Globus pallidus (tissue), 1 donor: ENCODE measurements around the gene SPSB4.
A peak's percentile ranks its signal among the peaks of the same experiment; 100 is the strongest.

ENCODE experiments used
- DNase-seq: peaks from one replicate; pipeline ENCODE4 v3.0.0-alpha.2; 2015; ENCODE audit warnings: low spot score

The SPSB4 gene

GRCh38 chr3:141152130-141152529 lies 101.0 kb downstream of the SPSB4 start:
- DNase-seq, result no peak

GRCh38 chr3:141152801-141153678 lies 101.9 kb downstream of the SPSB4 start:
- no peak for DNase-seq

GRCh38 chr3:141153679-141153966 lies 102.5 kb downstream of the SPSB4 start:
- no peak for DNase-seq

- DNase-seq, result no peak
Measured at GRCh38 chr3:141164852-141165251, 113.7 kb downstream of the SPSB4 start.

- DNase-seq, result no peak
Measured at GRCh38 chr3:141167681-141168080, 116.5 kb downstream of the SPSB4 start.

GRCh38 chr3:141170678-141171295 lies 119.6 kb downstream of the SPSB4 start:
- no peak for DNase-seq

- DNase-seq, result no peak
Measured at GRCh38 chr3:141174674-141175073, 123.5 kb downstream of the SPSB4 start.

GRCh38 chr3:141176775-141177174 lies 125.6 kb downstream of the SPSB4 start:
- no peak for DNase-seq

GRCh38 chr3:141178026-141178425 lies 126.9 kb downstream of the SPSB4 start:
- DNase-seq, result no peak

- DNase-seq, result no peak
Measured at GRCh38 chr3:141178551-141178950, 127.4 kb downstream of the SPSB4 start.

GRCh38 chr3:141179983-141180382 lies 128.8 kb downstream of the SPSB4 start:
- DNase-seq, result no peak

- no peak for DNase-seq
Measured at GRCh38 chr3:141181196-141181595, 130.0 kb downstream of the SPSB4 start.

- DNase-seq, result no peak
Measured at GRCh38 chr3:141181819-141182218, 130.7 kb downstream of the SPSB4 start.

- DNase-seq, result no peak
Measured at GRCh38 chr3:141183606-141184005, 132.5 kb downstream of the SPSB4 start.

- DNase-seq, result no peak
Measured at GRCh38 chr3:141184430-141184829, 133.3 kb downstream of the SPSB4 start.

- DNase-seq, result no peak
Measured at GRCh38 chr3:141191097-141191749, 140.1 kb downstream of the SPSB4 start.

- DNase-seq, result peak; percentile 92
Measured at GRCh38 chr3:141192345-141192744, 141.2 kb downstream of the SPSB4 start.

- no peak for DNase-seq
Measured at GRCh38 chr3:141193066-141193830, 142.1 kb downstream of the SPSB4 start.
